ENCODE data around the gene PEMT.

DNA sequence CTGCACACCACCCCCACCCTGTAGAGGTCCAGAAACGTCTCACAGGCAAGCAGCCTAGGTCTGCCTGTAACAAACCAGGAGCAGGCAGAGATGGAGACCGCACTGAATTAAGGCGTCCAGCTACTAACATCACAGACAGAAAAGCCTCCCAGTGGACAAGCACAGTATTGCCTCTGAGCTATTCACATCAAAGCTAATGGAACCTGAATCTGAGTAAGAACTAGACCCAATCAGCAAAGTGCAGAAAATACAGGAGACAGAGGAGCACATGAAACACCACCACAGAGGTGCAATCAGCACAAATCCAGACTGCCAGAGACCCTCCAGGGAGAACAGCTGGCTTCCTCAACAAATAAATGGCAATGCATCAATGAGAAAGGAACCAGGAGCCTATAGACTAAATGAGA is 22.2 kb upstream of the PEMT start:
- peak; percentile 48 to 85 (median 72) for TF ChIP-seq CTCF (IDR thresholded peaks at IDR 0.05)
- TF ChIP-seq POLR2A (IDR thresholded peaks at IDR 0.05): no peak
